ENCODE results near the gene MAP2K3.

DNA sequence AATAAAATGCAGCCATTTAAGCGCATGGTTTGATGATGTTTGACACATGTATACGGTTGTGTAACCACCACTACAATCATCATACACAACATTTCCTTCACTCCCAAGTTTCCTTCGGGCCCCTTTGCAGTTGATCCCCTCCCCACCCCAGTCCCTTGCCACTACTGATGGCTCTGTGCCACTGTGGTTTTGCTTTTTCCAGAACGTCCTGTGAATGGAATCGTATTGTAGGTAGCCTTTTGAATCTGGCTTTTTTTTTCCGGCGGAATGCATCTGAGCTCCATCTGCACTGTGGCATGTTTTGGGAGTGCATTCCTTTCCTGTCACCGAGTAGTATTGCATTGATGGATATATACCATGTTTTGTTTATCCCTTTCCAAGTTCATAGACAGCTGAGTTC is 15.1 kb upstream of the MAP2K3 start:
- no peak for TF ChIP-seq EZH2 (IDR thresholded peaks at IDR 0.05; ENCODE audit: insufficient read depth, poor library complexity, severe bottlenecking)
- no peak for TF ChIP-seq EZH2phosphoT487 (IDR thresholded peaks at IDR 0.05; ENCODE audit: insufficient read depth, low read depth)

Measured in GM23248 (cell line).